Adrenal gland (tissue), 5 donors: Measurements from ENCODE around the gene C14orf93.

ENCODE experiments used
- POLR2A ChIP-seq, 2 donors: fragments of 450-650 bp; IDR thresholded peaks; one replicate each; pipeline ENCODE4 v1.6.1; 2017; ENCODE audit warnings: antibody characterized with exemption in 2 of 2, mild to moderate bottlenecking in 2 of 2, moderate library complexity in 1 of 2
- TF ChIP-seq, protein P1 (sequence below), 6 experiments: fragments of 450-650 bp in 4 of 6; fragments of 200-600 bp in 2 of 6; sonication (generic) in 1 of 6; IDR thresholded peaks; 1 replicate in 5 of 6; 2 replicates in 1 of 6; pipeline versions ENCODE4 v1.5.1 to v1.8.0; 2016 to 2021; ENCODE audit warnings: antibody characterized with exemption in 6 of 6, mild to moderate bottlenecking in 2 of 6, moderate library complexity in 1 of 6
- donor health status: DM: no; HTN: no; CAD: no.

DNA sequence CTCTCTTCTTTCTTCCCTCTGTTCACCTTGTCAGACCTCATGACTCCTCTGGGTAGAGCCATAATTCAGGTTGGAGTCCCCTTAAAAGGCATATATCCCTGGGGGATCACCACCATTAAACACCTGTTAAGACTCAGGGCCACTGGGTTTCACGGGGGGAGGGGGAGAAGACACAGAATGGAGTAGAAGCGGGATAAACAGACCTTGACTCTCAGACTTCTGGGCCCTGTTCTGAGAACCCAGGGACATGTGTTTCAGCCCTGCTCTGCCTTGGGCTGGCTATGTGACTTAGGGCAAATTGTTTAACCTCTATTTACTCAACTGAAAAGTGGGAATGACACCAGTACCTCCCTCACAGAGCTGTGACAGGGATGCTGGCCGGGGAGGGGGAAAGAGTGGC lies 42.7 kb upstream of the C14orf93 start:
- TF ChIP-seq, protein P1, sequence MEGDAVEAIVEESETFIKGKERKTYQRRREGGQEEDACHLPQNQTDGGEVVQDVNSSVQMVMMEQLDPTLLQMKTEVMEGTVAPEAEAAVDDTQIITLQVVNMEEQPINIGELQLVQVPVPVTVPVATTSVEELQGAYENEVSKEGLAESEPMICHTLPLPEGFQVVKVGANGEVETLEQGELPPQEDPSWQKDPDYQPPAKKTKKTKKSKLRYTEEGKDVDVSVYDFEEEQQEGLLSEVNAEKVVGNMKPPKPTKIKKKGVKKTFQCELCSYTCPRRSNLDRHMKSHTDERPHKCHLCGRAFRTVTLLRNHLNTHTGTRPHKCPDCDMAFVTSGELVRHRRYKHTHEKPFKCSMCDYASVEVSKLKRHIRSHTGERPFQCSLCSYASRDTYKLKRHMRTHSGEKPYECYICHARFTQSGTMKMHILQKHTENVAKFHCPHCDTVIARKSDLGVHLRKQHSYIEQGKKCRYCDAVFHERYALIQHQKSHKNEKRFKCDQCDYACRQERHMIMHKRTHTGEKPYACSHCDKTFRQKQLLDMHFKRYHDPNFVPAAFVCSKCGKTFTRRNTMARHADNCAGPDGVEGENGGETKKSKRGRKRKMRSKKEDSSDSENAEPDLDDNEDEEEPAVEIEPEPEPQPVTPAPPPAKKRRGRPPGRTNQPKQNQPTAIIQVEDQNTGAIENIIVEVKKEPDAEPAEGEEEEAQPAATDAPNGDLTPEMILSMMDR (IDR thresholded peaks at IDR 0.05), result no peak
- no peak for TF ChIP-seq POLR2A (IDR thresholded peaks at IDR 0.05)
